ENCODE data around the gene KCTD12.
"Not testable (repeated sequence)": the region's sequence is repeated elsewhere in the genome, so short reads cannot be mapped to it uniquely, and the experiment has no call there.

Gene KCTD12

DNA sequence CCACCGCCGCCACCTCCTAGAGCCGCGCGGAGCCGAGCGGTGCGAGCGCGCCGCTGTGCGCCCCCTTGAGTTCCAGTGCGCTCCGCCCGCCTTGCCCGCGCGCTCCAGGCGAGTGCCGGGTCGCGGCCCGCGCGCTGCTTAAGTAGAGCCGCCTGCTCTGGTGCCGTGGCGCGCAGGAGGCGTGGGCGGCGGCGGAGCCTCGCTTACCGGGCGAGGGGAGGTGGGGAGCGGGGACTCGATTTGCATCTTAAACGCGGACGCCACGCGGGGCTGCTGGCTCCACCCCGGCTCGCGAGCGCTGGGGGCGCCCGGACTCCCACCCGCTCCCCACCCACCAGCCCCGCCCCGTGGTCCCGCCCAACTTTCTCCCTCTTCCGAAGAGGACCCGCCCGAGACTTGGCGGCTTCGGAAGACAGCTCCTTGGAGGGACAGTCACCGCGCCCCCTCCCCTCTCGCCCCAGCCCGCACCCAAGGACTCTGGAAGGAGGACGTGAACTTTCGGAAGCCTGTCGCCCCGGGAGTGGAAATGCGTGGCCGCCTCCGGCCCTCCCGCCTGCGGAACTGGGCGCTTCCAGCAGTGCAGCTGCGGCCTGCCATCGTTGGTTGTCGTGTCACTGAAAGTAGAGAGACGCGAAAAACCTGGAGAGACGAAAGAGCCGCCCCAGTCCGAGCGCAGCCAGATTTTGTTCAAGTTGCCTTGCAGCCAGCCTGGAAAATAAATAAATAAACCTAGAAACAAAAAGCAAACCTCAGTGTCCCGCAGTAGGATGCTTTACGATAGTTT lies at the start of gene KCTD12:
Gene KCTD12, minus strand, starts transcription at position 114 of the 784 bp plus-strand sequence. CDS start 257 bp downstream, outside the sequence.
- peak; percentile 38 for DNase-seq (ENCODE audit: low read depth)

DNA sequence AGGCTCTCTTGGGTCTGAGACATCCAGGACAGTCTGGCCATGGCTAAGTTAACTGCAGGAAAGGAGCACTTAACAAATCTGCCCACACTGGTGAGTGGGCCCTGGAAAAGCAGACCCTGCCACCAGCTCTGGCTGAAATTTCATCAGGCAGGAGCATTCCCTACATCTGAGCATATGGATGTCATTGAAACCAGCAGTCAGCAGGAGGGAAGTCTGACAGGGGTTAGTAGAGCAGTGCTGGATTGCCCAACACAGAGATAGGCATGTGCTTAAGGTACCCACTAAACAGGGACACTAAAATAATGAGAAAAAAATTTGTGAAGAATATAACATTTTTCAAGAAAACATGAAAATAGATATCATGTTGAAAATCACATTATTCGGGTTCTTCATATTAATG lies 48.5 kb upstream of the KCTD12 start:
- DNase-seq (ENCODE audit: low read depth): no peak

DNA sequence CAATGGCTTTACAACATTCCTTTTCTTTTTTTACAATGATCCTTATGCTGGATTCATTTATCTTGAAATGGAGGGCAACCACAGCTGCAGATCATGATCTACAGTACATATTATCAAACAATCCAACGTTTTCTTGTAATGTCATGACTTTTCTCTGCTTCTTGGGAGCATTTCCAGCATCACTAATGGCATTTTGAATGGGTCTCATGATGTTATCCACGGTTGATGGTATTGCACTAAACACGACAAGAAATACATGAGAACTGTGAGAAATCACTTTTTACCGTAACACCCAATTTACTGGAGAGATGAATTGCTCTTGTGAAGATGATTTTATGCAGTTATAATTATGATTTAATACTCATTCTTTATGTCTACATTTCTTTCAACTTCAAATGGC lies 45.9 kb upstream of the KCTD12 start:
- no peak for DNase-seq (ENCODE audit: low read depth)

DNA sequence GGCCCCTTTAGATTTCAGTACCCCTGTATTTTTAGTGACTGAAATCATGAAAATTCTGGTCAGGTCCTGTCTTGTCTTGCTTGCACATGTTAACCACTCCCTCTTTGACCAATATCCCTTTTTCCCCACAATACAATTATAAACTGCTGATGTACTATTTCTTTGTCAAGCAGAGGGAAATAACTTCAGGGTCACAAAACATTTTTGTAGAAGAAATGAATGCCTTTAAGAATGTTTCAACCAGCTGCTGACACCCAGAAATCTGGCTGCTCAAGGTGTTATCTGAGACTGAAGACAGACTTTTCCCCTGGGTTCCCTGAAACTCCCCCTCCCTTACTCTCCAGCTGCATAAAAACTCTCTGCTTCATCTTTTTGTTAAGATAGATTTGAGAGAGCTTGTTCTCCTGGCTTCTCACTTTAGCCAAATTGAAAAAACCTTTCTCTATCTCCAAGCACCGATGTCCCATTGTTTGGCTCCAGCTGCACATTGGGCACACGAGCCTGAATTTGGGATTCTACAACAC lies 43.7 kb upstream of the KCTD12 start:
- DNase-seq (ENCODE audit: low read depth): no peak

DNA sequence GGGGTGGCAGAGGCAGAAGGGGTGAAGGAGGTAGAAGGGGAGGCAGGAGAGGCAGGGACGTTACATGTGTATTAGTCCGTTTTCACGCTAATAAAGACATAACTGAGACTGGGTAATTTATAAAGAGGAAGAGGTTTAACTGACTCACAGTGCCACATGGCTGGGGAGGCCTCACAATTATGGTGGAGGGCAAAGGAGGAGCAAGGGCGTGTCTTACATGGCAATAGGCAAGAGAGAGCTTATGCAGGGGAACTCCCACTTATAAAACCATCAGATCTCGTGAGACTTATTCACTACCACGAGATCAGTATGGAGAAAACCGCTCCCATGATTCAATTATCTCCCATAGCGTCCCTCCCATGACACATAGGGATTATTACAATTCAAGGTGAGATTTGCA lies 43.1 kb upstream of the KCTD12 start:
- DNase-seq (ENCODE audit: low read depth): no peak

DNA sequence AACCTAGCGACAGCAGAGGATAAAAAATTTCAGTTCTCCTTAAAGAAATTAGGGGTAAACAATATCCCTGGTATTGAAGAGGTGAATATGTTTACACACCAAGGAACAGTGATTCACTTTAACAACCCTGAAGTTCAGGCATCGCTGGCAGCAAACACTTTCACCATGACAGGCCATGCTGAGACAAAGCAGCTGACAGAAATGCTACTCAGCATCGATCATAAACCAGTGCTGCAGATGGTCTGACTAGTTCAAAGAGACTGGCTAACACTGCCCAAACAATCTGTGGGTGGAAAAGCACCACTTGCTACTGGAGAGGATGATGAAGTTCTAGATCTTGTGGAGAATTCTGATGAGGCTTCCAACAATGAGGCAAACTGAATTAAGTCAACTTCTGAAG lies 42.3 kb upstream of the KCTD12 start:
- no peak for DNase-seq (ENCODE audit: low read depth)

DNA sequence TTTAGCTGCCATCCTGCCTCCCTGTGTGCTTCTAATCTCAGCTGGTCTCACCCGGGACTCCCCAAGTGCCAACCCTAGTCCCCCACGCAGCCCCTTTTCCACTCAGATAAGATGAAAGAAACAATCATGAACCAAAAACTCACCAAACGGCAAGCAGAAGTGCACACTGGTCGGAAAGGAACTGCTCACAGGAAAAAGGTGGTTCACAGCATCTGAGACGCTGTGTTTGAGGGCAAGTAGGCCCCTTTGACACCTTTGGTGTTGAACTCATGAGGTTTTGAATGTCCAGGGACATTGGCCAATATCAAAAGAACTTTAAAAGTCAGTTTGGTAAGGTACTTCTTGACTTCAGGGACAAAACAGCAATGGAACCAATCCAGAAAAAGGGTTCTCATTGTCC lies 41.8 kb upstream of the KCTD12 start:
- DNase-seq (ENCODE audit: low read depth): no peak

DNA sequence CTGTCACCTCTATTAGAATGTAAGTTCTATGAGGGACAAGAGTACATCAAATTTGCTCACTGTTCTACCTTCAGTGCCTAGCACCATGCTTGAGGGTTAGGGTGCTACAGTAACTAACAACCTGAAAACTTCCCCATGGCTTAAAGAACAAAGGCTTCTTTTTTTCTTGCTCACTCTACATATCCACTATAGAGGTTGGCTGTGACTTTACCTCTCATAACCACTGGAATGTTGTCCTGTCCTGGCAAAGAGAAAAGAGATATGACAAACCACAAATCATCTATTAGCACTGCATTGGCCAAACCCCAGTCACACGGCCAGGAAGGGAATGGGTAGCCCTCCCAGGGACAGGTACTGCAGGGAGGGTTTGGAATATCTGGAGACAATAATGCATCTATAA lies 38.9 kb upstream of the KCTD12 start:
- DNase-seq (ENCODE audit: low read depth): no peak

DNA sequence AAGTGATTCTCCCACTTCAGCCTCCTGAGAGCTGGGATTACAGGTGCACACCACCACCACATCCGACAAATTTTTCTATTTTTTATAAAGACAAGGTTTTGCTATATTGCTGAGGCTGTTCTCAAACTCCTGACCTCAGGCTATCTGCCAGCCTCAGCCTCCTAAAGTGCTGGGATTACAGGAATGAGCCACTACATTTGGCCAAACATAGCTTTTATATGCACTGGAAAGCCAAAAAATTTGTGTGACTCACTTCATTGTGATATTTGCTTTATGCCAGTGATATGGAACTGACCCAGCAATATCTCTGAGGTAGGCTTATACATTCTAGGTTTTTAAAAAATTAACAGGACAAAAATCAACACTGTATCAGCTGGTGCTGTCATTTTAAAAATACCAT lies 35.3 kb upstream of the KCTD12 start:
- no peak for DNase-seq (ENCODE audit: low read depth)

DNA sequence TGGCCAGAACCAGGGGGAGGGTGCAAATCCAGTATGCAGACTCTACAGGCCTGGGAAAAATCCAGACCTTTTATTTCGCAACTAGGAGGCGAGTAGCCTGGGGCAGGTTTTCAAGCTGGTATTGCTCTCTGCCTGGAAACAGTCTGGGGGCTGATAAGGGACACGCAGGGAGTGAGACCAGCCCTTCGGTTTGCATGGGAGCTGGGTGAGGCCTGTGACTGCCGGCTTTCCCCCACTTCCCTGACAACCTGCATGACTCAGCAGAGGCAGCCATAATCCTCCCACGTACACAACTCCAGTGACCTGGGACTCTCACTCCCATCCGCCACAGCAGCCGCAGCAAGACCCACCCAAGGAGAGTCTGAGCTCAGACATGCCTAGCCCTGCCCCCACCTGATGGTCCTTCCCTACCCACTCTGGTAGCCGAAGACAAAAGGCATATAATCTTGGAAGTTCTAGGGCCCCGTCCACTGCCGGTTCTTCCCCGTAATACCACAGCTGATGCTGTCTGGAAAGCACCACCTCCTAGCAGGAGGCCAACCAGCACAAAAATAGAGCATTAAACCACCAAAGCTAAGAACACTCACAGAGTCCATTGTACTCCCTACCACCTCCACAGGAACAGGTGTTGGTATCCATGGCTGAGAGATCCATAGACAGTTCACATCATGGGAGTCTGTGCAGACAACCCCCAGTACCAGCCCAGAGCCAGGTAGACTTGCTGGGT lies 31.7 kb upstream of the KCTD12 start:
- DNase-seq (ENCODE audit: low read depth): not testable (repeated sequence)

DNA sequence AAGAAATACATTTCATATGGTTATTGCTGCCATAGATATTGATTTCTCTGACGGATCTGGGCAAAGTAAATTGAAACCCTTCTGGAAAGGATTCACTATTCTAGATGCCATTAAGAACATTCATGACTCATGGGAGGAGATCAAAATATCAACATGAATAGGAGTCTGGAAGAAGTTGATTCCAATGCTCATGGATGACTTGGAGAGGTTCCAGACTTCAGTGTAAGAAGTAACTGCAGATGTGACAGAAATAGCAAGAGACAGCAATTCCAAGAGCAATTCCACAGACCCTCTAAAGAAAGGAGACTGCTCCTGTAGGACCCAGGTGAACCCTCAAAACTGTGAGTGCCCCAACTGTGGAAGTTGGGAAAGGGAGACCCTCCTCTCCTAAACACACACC lies 30.9 kb upstream of the KCTD12 start:
- DNase-seq (ENCODE audit: low read depth): no peak

DNA sequence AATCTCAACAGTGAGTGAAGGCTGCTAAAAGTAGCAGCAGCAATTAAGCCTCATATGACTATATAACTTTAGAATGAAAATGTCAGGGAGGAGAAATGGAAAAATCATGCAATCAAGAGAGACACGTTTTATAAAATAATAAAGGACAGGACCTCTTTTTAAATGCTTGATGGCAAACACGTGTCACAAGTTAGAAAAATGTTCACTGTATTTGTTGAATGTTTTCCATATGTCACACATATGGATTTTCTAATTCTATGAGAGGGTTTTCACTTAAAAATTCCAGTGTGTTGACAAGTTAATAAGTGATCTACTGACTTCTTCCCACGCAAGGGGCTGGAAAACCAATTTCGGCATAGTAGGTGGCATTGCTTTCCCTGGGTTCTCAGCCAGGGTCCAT lies 27.7 kb upstream of the KCTD12 start:
- DNase-seq (ENCODE audit: low read depth): no peak

DNA sequence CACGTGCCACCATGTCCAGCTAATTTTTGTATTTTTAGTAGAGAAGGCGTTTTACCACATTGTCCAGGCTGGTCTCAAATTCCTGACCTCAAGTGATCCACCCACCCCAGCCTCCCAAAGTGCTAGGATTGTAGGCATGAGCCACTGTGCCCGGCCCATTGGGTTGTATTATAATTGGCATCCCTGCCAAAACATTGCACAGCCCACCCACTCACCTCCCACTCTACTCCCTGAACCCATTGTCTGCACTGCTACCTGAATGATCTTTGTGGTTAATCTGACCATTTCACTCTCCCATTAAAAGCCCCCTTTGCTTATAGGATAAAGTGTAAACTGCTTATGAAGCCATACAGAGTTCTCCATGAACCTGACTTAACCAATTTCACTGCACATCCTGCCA lies 26.3 kb upstream of the KCTD12 start:
- DNase-seq (ENCODE audit: low read depth): no peak

DNA sequence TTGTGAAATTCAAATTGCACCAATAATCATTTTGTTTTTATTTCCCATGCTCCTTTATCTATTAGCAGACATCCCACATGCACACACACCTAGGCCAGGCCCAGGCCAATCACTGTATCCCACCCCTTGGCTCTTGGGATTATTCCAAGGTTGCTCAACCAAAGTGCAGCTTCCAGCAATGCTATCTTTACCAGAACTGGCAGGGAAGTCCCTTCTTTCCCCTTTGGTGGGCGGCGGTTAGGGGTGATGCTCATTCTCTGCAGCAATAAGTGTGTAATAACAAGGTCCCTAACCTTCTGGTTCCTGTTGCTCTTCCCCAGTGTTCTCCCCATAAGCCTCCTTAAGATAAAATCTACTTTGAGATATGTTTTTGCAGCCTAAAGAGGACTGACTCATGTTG lies 18.3 kb upstream of the KCTD12 start:
- DNase-seq (ENCODE audit: low read depth): no peak

DNA sequence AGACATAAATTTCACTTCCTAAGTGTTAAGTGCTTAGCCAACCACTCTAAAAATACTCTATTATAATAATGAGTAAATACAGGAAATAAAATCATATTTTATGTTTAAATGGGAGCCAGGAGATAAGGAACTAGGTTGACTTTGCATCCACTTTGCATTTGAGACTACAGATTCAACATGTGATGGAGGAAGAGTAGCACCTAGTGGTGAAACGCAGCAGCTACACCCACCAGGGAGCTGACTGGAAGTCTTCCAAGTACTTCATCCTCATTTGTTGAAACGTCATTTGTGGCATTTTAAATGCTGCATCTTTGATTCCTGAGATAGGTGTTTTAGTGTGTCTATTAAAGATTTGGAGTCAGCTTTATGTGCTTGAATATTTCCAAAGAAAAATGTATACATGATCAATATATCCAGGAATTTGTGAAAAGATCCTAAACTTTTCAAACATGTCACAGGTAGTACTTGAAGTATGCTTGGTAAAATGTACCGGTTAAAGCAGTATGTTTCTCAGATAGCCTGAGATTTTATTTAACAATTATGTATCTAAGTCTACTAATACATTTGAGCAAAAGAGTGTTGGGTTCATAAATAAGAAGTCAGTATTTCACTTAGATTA lies 17.4 kb upstream of the KCTD12 start:
- DNase-seq (ENCODE audit: low read depth): peak; percentile 33

DNA sequence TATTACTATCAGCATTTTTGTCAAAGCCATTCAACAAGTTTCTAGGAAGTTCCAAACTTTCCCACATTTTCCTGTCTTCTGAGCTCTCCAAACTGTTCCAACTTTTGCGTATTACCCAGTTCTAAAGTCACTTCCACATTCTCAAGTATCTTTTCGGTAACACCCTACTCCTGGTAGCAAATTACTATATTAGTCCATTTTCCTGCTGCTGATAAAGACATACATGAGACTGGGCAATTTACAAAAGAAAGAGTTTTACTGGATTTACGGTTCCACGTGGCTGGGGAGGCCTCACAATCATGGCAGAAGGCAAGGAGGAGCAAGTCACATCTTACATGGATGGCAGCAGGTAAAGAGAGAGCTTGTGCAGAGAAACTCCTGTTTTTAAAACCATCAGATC lies 12.9 kb upstream of the KCTD12 start:
- DNase-seq (ENCODE audit: low read depth): not testable (repeated sequence)

DNA sequence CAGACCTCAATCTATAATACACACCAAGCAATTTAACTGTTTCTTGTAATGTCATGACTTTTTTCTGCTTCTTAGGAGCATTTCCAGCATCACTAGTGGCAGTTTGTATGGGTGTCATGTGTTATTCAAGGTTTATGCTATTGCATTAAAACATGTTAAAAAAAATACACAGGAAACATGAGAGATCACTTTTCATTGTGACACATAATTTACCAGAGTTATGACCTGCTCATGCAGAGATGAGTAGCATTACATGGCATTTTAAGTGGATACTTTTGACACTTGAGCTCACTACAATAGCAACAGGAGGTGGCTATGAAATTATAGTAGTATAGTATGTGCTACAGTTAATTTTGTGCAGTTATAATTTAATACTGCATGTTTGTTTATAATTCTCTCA lies 11.0 kb upstream of the KCTD12 start:
- not testable (repeated sequence) for DNase-seq (ENCODE audit: low read depth)

DNA sequence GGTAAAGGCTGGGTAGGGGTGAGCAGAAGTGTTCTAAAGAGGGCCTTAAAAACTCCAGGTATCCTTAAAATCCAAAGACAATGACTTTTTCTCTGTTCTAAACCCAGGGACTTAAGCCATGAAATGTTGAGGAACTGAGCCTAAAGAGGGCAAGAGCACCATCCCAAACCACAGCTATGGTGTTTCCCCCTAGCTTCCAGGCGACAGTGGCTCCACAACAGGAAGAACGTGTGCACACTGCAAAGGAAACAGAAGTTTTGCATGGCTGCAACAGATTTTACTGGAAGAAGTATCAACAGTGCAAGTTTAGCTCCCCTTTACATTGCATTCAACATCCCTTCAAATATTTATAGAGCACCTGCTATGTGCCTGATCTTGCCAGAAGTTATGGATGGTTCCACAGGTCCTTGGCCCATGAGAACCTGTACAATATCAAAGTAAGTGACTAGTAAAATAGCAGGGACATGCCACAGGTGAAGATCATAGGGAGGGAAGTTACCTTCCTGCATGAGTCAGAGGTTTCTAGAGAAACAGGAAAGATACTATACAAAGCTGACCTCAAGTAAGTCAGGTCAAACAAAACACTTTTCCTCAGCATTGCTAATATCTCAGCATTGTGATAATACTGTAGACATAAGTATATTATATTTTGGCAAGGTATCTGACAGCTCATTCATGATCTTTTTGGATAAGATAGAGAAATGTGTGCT lies 8.4 kb upstream of the KCTD12 start:
- DNase-seq (ENCODE audit: low read depth): no peak

DNA sequence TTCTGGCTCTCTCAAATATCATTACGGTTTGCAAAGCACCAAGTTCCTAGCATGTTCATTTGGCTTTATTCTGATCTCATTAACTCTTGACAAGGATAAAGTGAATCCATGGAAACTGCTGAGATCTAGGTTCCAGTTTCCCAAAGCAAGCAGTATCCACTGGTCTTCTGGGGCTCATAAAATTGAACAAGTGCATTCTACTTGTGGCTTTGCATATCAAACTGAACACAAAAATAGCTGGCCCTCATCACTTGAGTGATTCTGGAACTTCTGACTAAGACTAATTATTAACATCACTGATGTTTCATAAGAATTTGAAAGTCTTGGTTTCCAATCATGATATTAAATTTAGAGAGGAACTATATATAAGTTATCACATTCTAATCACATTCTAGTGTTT lies 6.3 kb upstream of the KCTD12 start:
- DNase-seq (ENCODE audit: low read depth): no peak

DNA sequence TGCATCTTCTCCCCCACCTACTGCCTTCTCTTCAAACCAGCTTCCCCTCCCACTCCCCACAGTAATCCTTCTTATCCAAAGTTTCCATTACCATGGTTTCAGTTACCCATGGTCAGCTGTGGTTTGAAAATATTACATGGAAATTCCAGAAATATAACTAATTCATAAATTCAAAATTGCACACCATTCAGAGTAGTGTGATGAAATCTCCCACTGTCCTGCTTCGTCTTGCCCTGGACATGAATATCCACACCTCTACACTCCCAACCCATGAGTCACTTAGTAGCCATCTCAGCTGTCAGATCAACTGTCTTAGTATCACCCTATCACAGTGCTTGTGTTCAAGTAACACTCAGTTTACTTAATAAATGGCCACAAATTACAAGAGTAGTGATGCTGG lies 3.8 kb upstream of the KCTD12 start:
- DNase-seq (ENCODE audit: low read depth): no peak

DNA sequence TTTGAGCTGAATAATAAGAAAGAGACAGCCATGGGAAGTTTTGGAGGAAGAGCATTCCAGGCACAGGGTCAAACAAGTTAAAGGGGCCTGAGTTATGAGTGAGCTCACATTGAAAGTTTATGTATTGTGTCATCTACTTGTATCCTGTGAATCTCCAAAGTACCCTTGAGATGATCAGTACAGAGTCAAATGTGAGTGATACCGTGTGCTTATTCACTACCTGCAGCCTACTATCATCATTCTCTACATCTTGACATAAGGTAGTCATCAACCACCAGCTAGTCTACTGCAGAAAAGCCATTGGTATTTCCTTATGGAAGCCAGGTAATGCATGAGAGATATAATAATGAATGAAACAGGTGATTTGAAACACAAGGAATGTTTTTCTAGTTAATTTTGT lies 3.0 kb upstream of the KCTD12 start:
- DNase-seq (ENCODE audit: low read depth): no peak

DNA sequence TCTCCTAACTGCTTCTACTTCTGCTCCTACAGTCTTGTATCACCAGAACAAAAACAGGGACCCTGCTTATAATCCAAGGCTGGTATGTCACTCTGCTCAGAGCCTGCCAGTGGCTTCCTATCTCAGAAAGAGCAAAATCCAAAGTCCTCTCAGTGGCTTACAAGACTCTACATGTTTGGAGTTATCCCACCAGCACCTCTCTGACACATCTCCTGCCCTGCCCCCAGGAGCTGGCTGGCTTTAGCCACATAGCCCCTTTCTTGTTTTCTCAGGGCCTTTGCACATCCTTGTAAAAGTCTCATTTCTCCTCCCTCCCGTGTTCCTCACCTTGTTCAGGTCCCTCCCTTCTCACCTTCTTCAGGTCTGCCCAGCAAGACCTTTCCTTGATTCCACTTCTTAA lies 2.2 kb upstream of the KCTD12 start:
- DNase-seq (ENCODE audit: low read depth): no peak
